Thymus (tissue), 11 donors: Measurements from ENCODE around the gene PEX5L. TPM values are rescaled to one million over a fixed set of nuclear protein-coding genes. Genes with fewer than 3 reads are reported as not detected.
A peak's percentile ranks its signal among the peaks of the same experiment; 100 is the strongest.

Experiments used
- DNase-seq, 9 donors: peaks; one replicate each; pipeline ENCODE4 v3.0.0-alpha.2; 2013; ENCODE audit warnings: low spot score in 9 of 9, low read depth in 6 of 9, missing footprints in 1 of 9
- H3K27ac ChIP-seq, 2 donors: one replicate each; pipeline ENCODE4 v1.5.1; 2013; ENCODE audit warnings: control low read depth in 1 of 2, low read depth in 1 of 2, low read length in 1 of 2, mild to moderate bottlenecking in 1 of 2, moderate library complexity in 1 of 2
- H3K27me3 ChIP-seq, 2 donors: one replicate each; pipeline ENCODE4 v1.5.1; 2013; ENCODE audit warnings: low read length in 1 of 2; ENCODE audit not compliant: control insufficient read depth in 2 of 2, insufficient read depth in 1 of 2
- H3K36me3 ChIP-seq, 2 donors: one replicate each; pipeline ENCODE4 v1.5.1; 2013; ENCODE audit warnings: low read length in 1 of 2, mild to moderate bottlenecking in 1 of 2, moderate library complexity in 1 of 2; ENCODE audit not compliant: control insufficient read depth in 2 of 2, insufficient read depth in 2 of 2
- H3K4me1 ChIP-seq, 2 donors: one replicate each; pipeline ENCODE4 v1.5.1; 2013; ENCODE audit warnings: low read length in 2 of 2; ENCODE audit not compliant: control insufficient read depth in 2 of 2, insufficient read depth in 2 of 2
- H3K4me3 ChIP-seq, 2 donors: one replicate each; pipeline ENCODE4 v1.5.1; 2013; ENCODE audit warnings: low read length in 2 of 2, control low read depth in 1 of 2, mild to moderate bottlenecking in 1 of 2
- H3K9me3 ChIP-seq, 2 donors: one replicate each; pipeline ENCODE4 v1.5.1; 2013; ENCODE audit warnings: low read length in 1 of 2, mild to moderate bottlenecking in 1 of 2; ENCODE audit not compliant: control insufficient read depth in 2 of 2, insufficient read depth in 1 of 2
- WGBS: extraction: QIAGEN DNeasy Blood & Tissue Kit; methylation state at CpG from one replicate; pipeline ENCODE4 v1.1.7; 2013; 5-methylcytosine and 5-hydroxymethylcytosine counted together
- polyA plus RNA-seq: library from polyadenylated mRNA; stranded (reverse); fragments of 200-250 nt; gene quantifications from one replicate; pipeline ENCODE4 v1.2.3, GENCODE V29; 2013
- total RNA-seq: library from RNA; stranded (reverse); fragments of 120-200 nt; gene quantifications from one replicate; pipeline ENCODE4 v1.2.4, GENCODE V29; 2013
- donor health status: healthy.

Gene PEX5L
- total and polyA plus RNA-seq, 2 donors: 0.27 to 1.9 TPM

- Histone ChIP-seq H3K27ac (no peak overlapping the region), H3K4me1 (peaks cover 0 to 11% of the 10 kb centered on the region in 2 donors), H3K27me3 (no peaks in the 10 kb centered on the region), H3K4me3 (peak overlapping the region in 1 of 2 donors; percentile 38), H3K36me3 (no peaks in the 10 kb centered on the region), H3K9me3 (no peaks in the 10 kb centered on the region)
- WGBS: 63% methylated on average over 11 of the region's 11 CpGs
- DNase-seq: no peak
Measured at GRCh38 chr3:179942553-179943075, 94.1 kb downstream of the PEX5L start.

- Histone ChIP-seq H3K27ac (no peak overlapping the region), H3K36me3 (no peaks in the 10 kb centered on the region), H3K4me1 (no peaks in the 10 kb centered on the region), H3K9me3 (peaks cover 0 to 5% of the 10 kb centered on the region in 2 donors), H3K27me3 (no peaks in the 10 kb centered on the region), H3K4me3 (no peak overlapping the region)
- 88% methylated on average over 2 of the region's 2 CpGs for WGBS
- DNase-seq: no peak
Measured at GRCh38 chr3:179935710-179936109, 101.0 kb downstream of the PEX5L start.

GRCh38 chr3:179933914-179934313 lies 102.8 kb downstream of the PEX5L start:
- H3K9me3 ChIP-seq: peaks cover 0 to 5% of the 10 kb centered on the region in 2 donors

GRCh38 chr3:179933080-179933479 lies 103.7 kb downstream of the PEX5L start:
- no peak overlapping the region for H3K27ac ChIP-seq
- peaks cover 10 to 14% of the 10 kb centered on the region in 2 donors for H3K4me1 ChIP-seq
- H3K36me3 ChIP-seq: no peaks in the 10 kb centered on the region
- no peak for DNase-seq
- 96% methylated on average over 4 of the region's 4 CpGs for WGBS
- no peaks in the 10 kb centered on the region for H3K27me3 ChIP-seq
- no peak overlapping the region for H3K4me3 ChIP-seq
- peaks cover 0 to 5% of the 10 kb centered on the region in 2 donors for H3K9me3 ChIP-seq

More at GRCh38 chr3:179933914-179934313, 102.8 kb downstream of the PEX5L start:
- no peak overlapping the region for H3K4me3 ChIP-seq
- 95% methylated on average over 4 of the region's 4 CpGs for WGBS
- no peaks in the 10 kb centered on the region for H3K36me3 ChIP-seq
- H3K27ac ChIP-seq: no peak overlapping the region
- peaks cover 6 to 10% of the 10 kb centered on the region in 2 donors for H3K4me1 ChIP-seq
- no peak for DNase-seq
- H3K27me3 ChIP-seq: no peaks in the 10 kb centered on the region

GRCh38 chr3:179932674-179933073 lies 104.1 kb downstream of the PEX5L start:
- Histone ChIP-seq H3K36me3 (no peaks in the 10 kb centered on the region), H3K27ac (no peak overlapping the region), H3K9me3 (peaks cover 0 to 5% of the 10 kb centered on the region in 2 donors), H3K4me1 (peaks cover 10 to 16% of the 10 kb centered on the region in 2 donors), H3K27me3 (no peaks in the 10 kb centered on the region), H3K4me3 (no peak overlapping the region)
- no peak for DNase-seq
- WGBS: 99% methylated on average over 1 of the region's 1 CpG

GRCh38 chr3:179929091-179929529 lies 107.6 kb downstream of the PEX5L start:
- 28% methylated on average over 1 of the region's 1 CpG for WGBS
- Histone ChIP-seq H3K27ac (no peak overlapping the region), H3K27me3 (no peaks in the 10 kb centered on the region), H3K4me3 (no peak overlapping the region), H3K36me3 (no peaks in the 10 kb centered on the region), H3K9me3 (no peaks in the 10 kb centered on the region), H3K4me1 (peaks cover 10 to 18% of the 10 kb centered on the region in 2 donors)
- DNase-seq: peak in 8 of 9 donors; percentile 35 to 80 (median 58)

GRCh38 chr3:179927191-179927590 lies 109.5 kb downstream of the PEX5L start:
- Histone ChIP-seq H3K27me3 (no peaks in the 10 kb centered on the region), H3K4me1 (peaks cover 13 to 19% of the 10 kb centered on the region in 2 donors), H3K36me3 (no peaks in the 10 kb centered on the region), H3K9me3 (no peaks in the 10 kb centered on the region), H3K4me3 (no peak overlapping the region), H3K27ac (no peak overlapping the region)
- DNase-seq: no peak
- 87% methylated on average over 3 of the region's 3 CpGs for WGBS

GRCh38 chr3:179921951-179922350 lies 114.8 kb downstream of the PEX5L start:
- Histone ChIP-seq H3K4me3 (no peak overlapping the region), H3K9me3 (no peaks in the 10 kb centered on the region), H3K36me3 (no peaks in the 10 kb centered on the region), H3K27ac (no peak overlapping the region), H3K27me3 (no peaks in the 10 kb centered on the region), H3K4me1 (peaks cover 3% of the 10 kb centered on the region in 2 donors)
- DNase-seq: no peak
- 83% methylated on average over 3 of the region's 3 CpGs for WGBS

GRCh38 chr3:179921500-179921899 lies 115.2 kb downstream of the PEX5L start:
- no peak overlapping the region for H3K27ac ChIP-seq
- WGBS: 78% methylated on average over 4 of the region's 4 CpGs
- no peak overlapping the region for H3K4me3 ChIP-seq
- H3K27me3 ChIP-seq: no peaks in the 10 kb centered on the region
- no peak for DNase-seq
- H3K36me3 ChIP-seq: no peaks in the 10 kb centered on the region
- peaks cover 3% of the 10 kb centered on the region in 2 donors for H3K4me1 ChIP-seq
- no peaks in the 10 kb centered on the region for H3K9me3 ChIP-seq
